HCT116 (cell line): Measurements from ENCODE around the gene PRKAG2. TPM values are rescaled to one million over a fixed set of nuclear protein-coding genes. Genes with fewer than 3 reads are reported as not detected.

Experiments used
- ATAC-seq: fragments of 200-7000 bp; cut with Tn5 transposase; 2 replicates; pipeline ENCODE4 v1.9.1; 2020; ENCODE audit warnings: mild to moderate bottlenecking, moderate library complexity
- BruUV-seq: library from RNA; stranded (reverse); fragments of 400-500 nt; replicated peaks from 2 replicates; lab custom pipeline; 2021; lab: Mats Ljungman, UMichigan
- CTCF ChIA-PET: fragments of 300-600 bp; sonication (Branson Sonifier 250); formaldehyde crosslinking; loops from one replicate; lab custom pipeline; 2021; ENCODE audit warnings: antibody characterized with exemption; lab: Charles Lee
- POLR2A ChIA-PET: fragments of 300-600, 350-600 bp; sonication (Branson Sonifier 250); formaldehyde crosslinking; loops from one replicate; lab custom pipeline; 2021; ENCODE audit warnings: antibody characterized with exemption; lab: Charles Lee
- RAD21 ChIA-PET, 2 experiments: fragments of 300-600 bp; sonication (Branson Sonifier 250); formaldehyde crosslinking; loops; one replicate each; lab custom pipeline; 2023; ENCODE audit warnings: low total read pairs in 2 of 2; ENCODE audit not compliant: uncharacterized antibody in 2 of 2, unreplicated experiment in 2 of 2, low non-redundant PET in 1 of 2; lab: Charles Lee
- DNase-seq: peaks from one replicate; pipeline ENCODE4 v3.0.0-alpha.2; 2010; ENCODE audit warnings: low read depth, low spot score
- H2AFZ ChIP-seq: fragments of 200-600 bp; shearing (Covaris generic), sonication (generic); 2 replicates; pipeline ENCODE4 v1.6.1; 2017; ENCODE audit warnings: low read depth, mixed run types, mixed read lengths, antibody characterized with exemption, low read length; ENCODE audit not compliant: poor library complexity, severe bottlenecking
- H3K27ac ChIP-seq: 2 replicates; pipeline ENCODE4 v1.5.1; 2012; ENCODE audit warnings: low read depth, low read length
- H3K27me3 ChIP-seq: fragments of 200-600 bp; sonication (generic); 2 replicates; pipeline ENCODE4 v1.6.1; 2016; ENCODE audit warnings: mixed run types, low read length, mixed read lengths; ENCODE audit not compliant: insufficient read depth
- H3K36me3 ChIP-seq, 2 experiments: fragments of 200-500 bp in 1 of 2; fragments of 200-600 bp in 1 of 2; sonication (Bioruptor generic) in 1 of 2; sonication (generic) in 1 of 2; 2 replicates each; pipeline versions ENCODE4 v1.5.1 to v1.6.1; 2014 to 2016; ENCODE audit warnings: low read length in 2 of 2, inconsistent platforms in 1 of 2, mixed read lengths in 1 of 2, mixed run types in 1 of 2; ENCODE audit not compliant: insufficient read depth in 2 of 2, control insufficient read depth in 1 of 2
- H3K4me1 ChIP-seq, 2 experiments: fragments of 200-600 bp in 1 of 2; sonication (generic) in 1 of 2; 2 replicates each; pipeline versions ENCODE4 v1.5.1 to v1.6.1; 2012 to 2017; ENCODE audit warnings: low read length in 2 of 2, inconsistent platforms in 1 of 2, mild to moderate bottlenecking in 1 of 2, mixed read lengths in 1 of 2, mixed run types in 1 of 2, moderate library complexity in 1 of 2; ENCODE audit not compliant: insufficient read depth in 2 of 2, control insufficient read depth in 1 of 2
- H3K4me2 ChIP-seq: fragments of 200-600 bp; sonication (generic); 2 replicates; pipeline ENCODE4 v1.6.1; 2017; ENCODE audit warnings: mixed run types, low read length, mixed read lengths
- H3K4me3 ChIP-seq, 2 experiments: fragments of 200-600 bp in 1 of 2; sonication (generic) in 1 of 2; replicated peaks in 1 of 2; 2 replicates each; pipeline ENCODE4 v1.5.1; 2011 to 2016; ENCODE audit warnings: low read length in 2 of 2, control low read depth in 1 of 2, low read depth in 1 of 2, mild to moderate bottlenecking in 1 of 2, mixed read lengths in 1 of 2, mixed run types in 1 of 2
- H3K79me2 ChIP-seq: fragments of 200-600 bp; sonication (generic); 2 replicates; pipeline ENCODE4 v1.6.1; 2017; ENCODE audit warnings: mild to moderate bottlenecking, mixed run types, low read length, moderate library complexity, mixed read lengths; ENCODE audit not compliant: insufficient read depth
- H3K9ac ChIP-seq: fragments of 200-600 bp; sonication (generic); 2 replicates; pipeline ENCODE4 v1.6.1; 2016; ENCODE audit warnings: low read length, mixed read lengths
- H3K9me2 ChIP-seq: fragments of 200-600 bp; sonication (generic), shearing (Covaris generic); 2 replicates; pipeline ENCODE4 v1.6.1; 2017; ENCODE audit warnings: mixed run types, mild to moderate bottlenecking, moderate library complexity; ENCODE audit not compliant: insufficient read depth
- H3K9me3 ChIP-seq, 2 experiments: fragments of 200-500 bp in 1 of 2; fragments of 200-600 bp in 1 of 2; sonication (Bioruptor generic) in 1 of 2; sonication (generic) in 1 of 2; 2 replicates each; pipeline ENCODE4 v1.6.1; 2014 to 2017; ENCODE audit warnings: low read length in 2 of 2, mixed read lengths in 2 of 2, inconsistent platforms in 1 of 2, low read depth in 1 of 2, mild to moderate bottlenecking in 1 of 2, mixed run types in 1 of 2, moderate library complexity in 1 of 2; ENCODE audit not compliant: control insufficient read depth in 1 of 2, insufficient read depth in 1 of 2
- H4K20me1 ChIP-seq: fragments of 200-600 bp; sonication (generic), shearing (Covaris generic); 2 replicates; pipeline ENCODE4 v1.6.1; 2017; ENCODE audit warnings: mixed run types, mild to moderate bottlenecking, moderate library complexity; ENCODE audit not compliant: insufficient read depth
- CEBPB ChIP-seq: IDR thresholded peaks from 2 replicates; pipeline ENCODE4 v1.6.1; 2012; ENCODE audit warnings: low read depth
- CTCF ChIP-seq, 3 experiments: fragments of 200-600 bp in 1 of 3; sonication (generic) in 1 of 3; IDR thresholded peaks in 2 of 3; conservative IDR thresholded peaks in 1 of 3; 2 replicates each; pipeline ENCODE4 v1.5.1; 2012 to 2017; ENCODE audit warnings: low read depth in 2 of 3, low read length in 2 of 3, antibody characterized with exemption in 1 of 3, borderline replicate concordance in 1 of 3, control low read depth in 1 of 3, mild to moderate bottlenecking in 1 of 3, mixed read lengths in 1 of 3, mixed run types in 1 of 3, moderate library complexity in 1 of 3; ENCODE audit not compliant: insufficient read depth in 1 of 3
- EGR1 ChIP-seq: IDR thresholded peaks from 2 replicates; pipeline ENCODE4 v1.6.1; 2012; ENCODE audit warnings: low read depth
- EZH2 ChIP-seq: fragments of 200-600 bp; sonication (generic); IDR thresholded peaks from 2 replicates; pipeline ENCODE4 v1.6.1; 2017; ENCODE audit warnings: antibody characterized with exemption, mixed run types
- FOSL1 ChIP-seq: IDR thresholded peaks from 2 replicates; pipeline ENCODE4 v1.6.1; 2012; ENCODE audit warnings: low read depth
- JUND ChIP-seq: IDR thresholded peaks from 2 replicates; pipeline ENCODE4 v1.6.1; 2012
- POLR2A ChIP-seq: IDR thresholded peaks from 2 replicates; pipeline ENCODE4 v1.7.0; 2011; ENCODE audit warnings: borderline replicate concordance; ENCODE audit not compliant: insufficient read depth, insufficient read length; ENCODE audit errors: extremely low read depth
- POLR2AphosphoS5 ChIP-seq: IDR thresholded peaks from 2 replicates; pipeline ENCODE4 v1.6.1; 2011; ENCODE audit warnings: mild to moderate bottlenecking, low read depth, low read length, moderate library complexity
- SIN3A ChIP-seq: IDR thresholded peaks from 2 replicates; pipeline ENCODE4 v1.6.1; 2012; ENCODE audit warnings: low read depth
- SP1 ChIP-seq: IDR thresholded peaks from 2 replicates; pipeline ENCODE4 v1.6.1; 2012; ENCODE audit warnings: low read depth
- SRF ChIP-seq: IDR thresholded peaks from 2 replicates; pipeline ENCODE4 v1.6.1; 2012; ENCODE audit warnings: low read depth
- TCF7L2 ChIP-seq: IDR thresholded peaks from 2 replicates; pipeline ENCODE4 v1.7.0; 2011; ENCODE audit warnings: borderline replicate concordance, inconsistent platforms; ENCODE audit not compliant: insufficient read depth, insufficient read length; ENCODE audit errors: extremely low read depth
- ZFX ChIP-seq: fragments of 450-650 bp; IDR thresholded peaks from 2 replicates; pipeline ENCODE4 v1.6.1; 2017
- intact Hi-C: fragments of 100-400 bp; cut with micrococcal nuclease; formaldehyde crosslinking; loops from 2 replicates; pipeline ENCODE4 v1.10.0; 2022
- total RNA-seq: library from RNA; stranded (reverse); gene quantifications from one replicate; pipeline ENCODE4 v1.2.1, GENCODE V29; 2021; ENCODE audit not compliant: unreplicated experiment
- TF ChIP-seq, protein P1 (sequence below): IDR thresholded peaks from 2 replicates; pipeline ENCODE4 v1.6.1; 2011; ENCODE audit warnings: mild to moderate bottlenecking, low read length, moderate library complexity; ENCODE audit not compliant: insufficient replicate concordance; ENCODE audit errors: extremely low read depth

PRKAG2 gene
- total RNA-seq, 1 experiment from 2014 or later: 23.6 TPM

DNA sequence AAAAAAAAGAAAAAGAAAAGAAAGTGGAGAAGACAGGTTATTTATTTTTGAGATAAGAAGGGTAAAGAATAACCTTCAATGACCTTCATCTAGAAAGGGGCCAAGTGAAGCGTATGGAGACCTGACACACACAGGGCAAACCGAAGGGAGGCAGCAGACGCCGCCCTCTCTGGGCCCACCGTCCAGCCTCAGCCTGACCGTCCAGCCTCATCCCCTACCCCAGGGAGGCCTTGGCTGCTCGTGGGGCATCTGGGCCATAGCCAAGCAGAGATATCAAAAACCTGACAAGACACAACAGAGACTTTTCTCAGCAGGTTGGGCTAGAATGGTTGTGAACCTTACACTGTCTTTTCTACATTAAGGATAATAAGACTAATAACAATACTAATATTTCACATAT lies 10.9 kb downstream of the PRKAG2 start:
- Histone ChIP-seq H3K4me1 (no peaks in the 10 kb centered on the region), H3K9me3 (no peaks in the 10 kb centered on the region), H3K36me3 (no peaks in the 10 kb centered on the region), H3K9me2 (no peaks in the 10 kb centered on the region), H3K27me3 (no peaks in the 10 kb centered on the region), H3K4me3 (no peak overlapping the region), H2AFZ (no peak overlapping the region), H3K4me2 (no peak overlapping the region), H3K27ac (no peak overlapping the region), H3K79me2 (no peaks in the 10 kb centered on the region), H4K20me1 (no peaks in the 10 kb centered on the region), H3K9ac (no peak overlapping the region)
- ChIA-PET RAD21 (no interaction called here), CTCF (no interaction called here), POLR2A (no interaction called here)
- ATAC-seq: no peak
- no peak for DNase-seq
- no TSS peak for BruUV-seq
- intact Hi-C loops: no loop called here
- TF ChIP-seq ZFX (no peak), CEBPB (no peak), CTCF (IDR thresholded peaks at IDR 0.05 in 2 of 3, conservative IDR thresholded peaks at IDR 0.05 in 1 of 3; ENCODE audit: borderline replicate concordance in 1 of 3, insufficient read depth in 1 of 3, low read depth in 2 of 3, low read length in 2 of 3) (no peak), SRF (no peak), POLR2A (no peak), TCF7L2 (no peak), SP1 (no peak), EZH2 (no peak), FOSL1 (no peak), JUND (no peak), POLR2AphosphoS5 (no peak), SIN3A (no peak), EGR1 (no peak)
- TF ChIP-seq, protein P1, sequence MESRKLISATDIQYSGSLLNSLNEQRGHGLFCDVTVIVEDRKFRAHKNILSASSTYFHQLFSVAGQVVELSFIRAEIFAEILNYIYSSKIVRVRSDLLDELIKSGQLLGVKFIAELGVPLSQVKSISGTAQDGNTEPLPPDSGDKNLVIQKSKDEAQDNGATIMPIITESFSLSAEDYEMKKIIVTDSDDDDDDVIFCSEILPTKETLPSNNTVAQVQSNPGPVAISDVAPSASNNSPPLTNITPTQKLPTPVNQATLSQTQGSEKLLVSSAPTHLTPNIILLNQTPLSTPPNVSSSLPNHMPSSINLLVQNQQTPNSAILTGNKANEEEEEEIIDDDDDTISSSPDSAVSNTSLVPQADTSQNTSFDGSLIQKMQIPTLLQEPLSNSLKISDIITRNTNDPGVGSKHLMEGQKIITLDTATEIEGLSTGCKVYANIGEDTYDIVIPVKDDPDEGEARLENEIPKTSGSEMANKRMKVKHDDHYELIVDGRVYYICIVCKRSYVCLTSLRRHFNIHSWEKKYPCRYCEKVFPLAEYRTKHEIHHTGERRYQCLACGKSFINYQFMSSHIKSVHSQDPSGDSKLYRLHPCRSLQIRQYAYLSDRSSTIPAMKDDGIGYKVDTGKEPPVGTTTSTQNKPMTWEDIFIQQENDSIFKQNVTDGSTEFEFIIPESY: no peak
